Neural progenitor cell (in vitro differentiated cells): ENCODE results near the gene DNAJC24.

Experiments
- CTCF ChIP-seq: fragments of 200-600 bp; sonication (generic); IDR thresholded peaks from 2 replicates; pipeline ENCODE4 v1.5.1; 2017; ENCODE audit warnings: antibody characterized with exemption, mild to moderate bottlenecking
- EZH2 ChIP-seq: fragments of 200-600 bp; sonication (generic); IDR thresholded peaks from 2 replicates; pipeline ENCODE4 v1.6.1; 2017; ENCODE audit warnings: antibody characterized with exemption, mild to moderate bottlenecking, moderate library complexity
- EZH2phosphoT487 ChIP-seq: fragments of 200-600 bp; sonication (generic); IDR thresholded peaks from 2 replicates; pipeline ENCODE4 v1.6.1; 2017; ENCODE audit warnings: antibody characterized with exemption

GRCh38 chr11:31477528-31478222 lies 108.0 kb downstream of the DNAJC24 start:
- TF ChIP-seq CTCF (no peak), EZH2 (no peak), EZH2phosphoT487 (no peak)
